ENCODE results near the gene STT3A.

DNA sequence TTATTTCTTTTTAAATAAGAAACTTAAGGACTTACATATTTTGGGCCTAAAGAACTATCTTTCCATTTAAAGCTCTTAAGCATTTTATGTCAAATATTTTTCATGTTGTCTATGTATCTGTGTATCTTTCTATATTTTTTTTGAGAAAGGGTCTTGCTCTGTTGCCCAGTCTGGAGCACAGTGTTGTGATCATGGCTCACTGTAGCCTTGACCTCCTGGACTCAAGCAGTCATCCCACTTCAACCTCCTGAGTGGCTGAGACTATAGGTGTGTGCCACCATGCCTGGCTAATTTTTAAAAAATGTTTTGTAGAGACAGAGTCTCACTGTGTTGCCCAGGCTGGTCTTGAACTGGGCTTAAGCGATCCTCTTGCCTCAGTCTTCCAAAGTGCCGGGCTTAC lies 8.0 kb downstream of the STT3A start:
- TF ChIP-seq EP300 (conservative IDR thresholded peaks at IDR 0.05; ENCODE audit: poor library complexity, severe bottlenecking): no peak
- no peak for TF ChIP-seq POLR2AphosphoS5 (IDR thresholded peaks at IDR 0.05)
- no peak for TF ChIP-seq REST (IDR thresholded peaks at IDR 0.05; ENCODE audit: borderline replicate concordance)
- no peak for TF ChIP-seq SMC3 (conservative IDR thresholded peaks at IDR 0.05; ENCODE audit: poor library complexity)
- TF ChIP-seq CTCF (IDR thresholded peaks at IDR 0.05; ENCODE audit: poor library complexity, severe bottlenecking): no peak
